Subcutaneous abdominal adipose tissue (tissue), 5 donors: ENCODE results near the gene HMCN1.

Source experiments
- H3K27ac ChIP-seq: one replicate; pipeline ENCODE4 v1.7.0; 2013; ENCODE audit warnings: low read depth, mild to moderate bottlenecking, inconsistent platforms, low read length, moderate library complexity
- H3K27me3 ChIP-seq, 5 donors: one replicate each; pipeline ENCODE4 v1.7.0; 2013; ENCODE audit warnings: low read length in 5 of 5, inconsistent platforms in 1 of 5; ENCODE audit not compliant: control insufficient read depth in 5 of 5, insufficient read depth in 4 of 5
- H3K36me3 ChIP-seq, 5 donors: one replicate each; pipeline ENCODE4 v1.7.0; 2013; ENCODE audit warnings: low read length in 5 of 5; ENCODE audit not compliant: control insufficient read depth in 5 of 5, insufficient read depth in 5 of 5
- H3K4me1 ChIP-seq, 5 donors: one replicate each; pipeline ENCODE4 v1.7.0; 2013; ENCODE audit warnings: low read length in 5 of 5, mild to moderate bottlenecking in 3 of 5, moderate library complexity in 1 of 5; ENCODE audit not compliant: control insufficient read depth in 5 of 5, insufficient read depth in 5 of 5
- H3K4me3 ChIP-seq, 5 donors: one replicate each; pipeline ENCODE4 v1.7.0; 2013; ENCODE audit warnings: low read length in 5 of 5, low read depth in 1 of 5
- H3K9ac ChIP-seq, 5 donors: one replicate each; pipeline ENCODE4 v1.7.0; 2013; ENCODE audit warnings: low read length in 5 of 5, mild to moderate bottlenecking in 4 of 5, moderate library complexity in 3 of 5
- H3K9me3 ChIP-seq, 5 donors: one replicate each; pipeline ENCODE4 v1.7.0; 2013; ENCODE audit warnings: low read length in 5 of 5; ENCODE audit not compliant: control insufficient read depth in 5 of 5
- donor health status: healthy.
- donor health status: healthy.
- donor health status: healthy.
- donor health status: healthy.
- donor health status: healthy.

The HMCN1 gene

GRCh38 chr1:185961664-185962063 lies 227.5 kb downstream of the HMCN1 start:
- Histone ChIP-seq H3K36me3 (no peaks in the 10 kb centered on the region), H3K4me1 (peaks cover 0 to 24% (median 10%) of the 10 kb centered on the region in 5 donors), H3K9me3 (no peaks in the 10 kb centered on the region), H3K4me3 (no peak overlapping the region), H3K27ac (no peak overlapping the region), H3K27me3 (peaks cover 0 to 4% (median 0%) of the 10 kb centered on the region in 5 donors), H3K9ac (no peak overlapping the region)

GRCh38 chr1:185964946-185965345 lies 230.8 kb downstream of the HMCN1 start:
- H3K9ac ChIP-seq, result no peak overlapping the region
- H3K27me3 ChIP-seq, result peaks cover 0 to 4% (median 0%) of the 10 kb centered on the region in 5 donors
- no peak overlapping the region for H3K4me3 ChIP-seq
- no peak overlapping the region for H3K27ac ChIP-seq
- no peaks in the 10 kb centered on the region for H3K9me3 ChIP-seq
- no peaks in the 10 kb centered on the region for H3K36me3 ChIP-seq
- peaks cover 3 to 29% (median 9%) of the 10 kb centered on the region in 5 donors for H3K4me1 ChIP-seq

GRCh38 chr1:185965870-185966269 lies 231.7 kb downstream of the HMCN1 start:
- H3K9me3 ChIP-seq, result no peaks in the 10 kb centered on the region
- H3K36me3 ChIP-seq, result no peaks in the 10 kb centered on the region
- H3K9ac ChIP-seq, result no peak overlapping the region
- peak overlapping the region; percentile 39 for H3K27ac ChIP-seq
- H3K4me3 ChIP-seq, result no peak overlapping the region
- peaks cover 3 to 28% (median 7%) of the 10 kb centered on the region in 5 donors for H3K4me1 ChIP-seq
- H3K27me3 ChIP-seq, result peaks cover 0 to 4% (median 0%) of the 10 kb centered on the region in 5 donors

- Histone ChIP-seq H3K4me3 (no peak overlapping the region), H3K36me3 (no peaks in the 10 kb centered on the region), H3K4me1 (peaks cover 0 to 22% (median 5%) of the 10 kb centered on the region in 5 donors), H3K27me3 (peaks cover 0 to 4% (median 0%) of the 10 kb centered on the region in 5 donors), H3K9ac (no peak overlapping the region), H3K27ac (peak overlapping the region; percentile 39), H3K9me3 (no peaks in the 10 kb centered on the region)
Observed at GRCh38 chr1:185966471-185966870, 232.3 kb downstream of the HMCN1 start.

- H3K4me3 ChIP-seq, result no peak overlapping the region
- H3K27ac ChIP-seq, result peak overlapping the region; percentile 45
- no peaks in the 10 kb centered on the region for H3K9me3 ChIP-seq
- peaks cover 0 to 22% (median 3%) of the 10 kb centered on the region in 5 donors for H3K4me1 ChIP-seq
- peaks cover 0 to 2% (median 0%) of the 10 kb centered on the region in 5 donors for H3K36me3 ChIP-seq
- no peak overlapping the region for H3K9ac ChIP-seq
- H3K27me3 ChIP-seq, result no peaks in the 10 kb centered on the region
Observed at GRCh38 chr1:185969028-185969427, 234.8 kb downstream of the HMCN1 start.

- Histone ChIP-seq H3K27me3 (no peaks in the 10 kb centered on the region), H3K9me3 (no peaks in the 10 kb centered on the region), H3K4me1 (peaks cover 0 to 22% (median 3%) of the 10 kb centered on the region in 5 donors), H3K36me3 (peaks cover 0 to 2% (median 0%) of the 10 kb centered on the region in 5 donors), H3K4me3 (no peak overlapping the region), H3K9ac (no peak overlapping the region), H3K27ac (peak overlapping the region; percentile 45)
Observed at GRCh38 chr1:185969524-185969991, 235.4 kb downstream of the HMCN1 start.

GRCh38 chr1:185971688-185972087 lies 237.5 kb downstream of the HMCN1 start:
- Histone ChIP-seq H3K4me3 (no peak overlapping the region), H3K27ac (no peak overlapping the region), H3K9ac (no peak overlapping the region), H3K4me1 (peaks cover 0 to 26% (median 3%) of the 10 kb centered on the region in 5 donors), H3K9me3 (no peaks in the 10 kb centered on the region), H3K27me3 (no peaks in the 10 kb centered on the region), H3K36me3 (peaks cover 0 to 2% (median 0%) of the 10 kb centered on the region in 5 donors)

- no peak overlapping the region for H3K4me3 ChIP-seq
- no peak overlapping the region for H3K27ac ChIP-seq
- peaks cover 0 to 2% (median 0%) of the 10 kb centered on the region in 5 donors for H3K36me3 ChIP-seq
Observed at GRCh38 chr1:185972096-185972850, 238.1 kb downstream of the HMCN1 start.

GRCh38 chr1:185973645-185974044 lies 239.5 kb downstream of the HMCN1 start:
- no peaks in the 10 kb centered on the region for H3K27me3 ChIP-seq
- no peak overlapping the region for H3K4me3 ChIP-seq
- H3K4me1 ChIP-seq, result peaks cover 0 to 26% (median 3%) of the 10 kb centered on the region in 5 donors
- no peaks in the 10 kb centered on the region for H3K9me3 ChIP-seq
- H3K27ac ChIP-seq, result no peak overlapping the region
- H3K36me3 ChIP-seq, result peaks cover 0 to 2% (median 0%) of the 10 kb centered on the region in 5 donors
- no peak overlapping the region for H3K9ac ChIP-seq

More at GRCh38 chr1:185972096-185972850, 238.1 kb downstream of the HMCN1 start:
- no peaks in the 10 kb centered on the region for H3K9me3 ChIP-seq
- no peak overlapping the region for H3K9ac ChIP-seq
- peaks cover 0 to 26% (median 3%) of the 10 kb centered on the region in 5 donors for H3K4me1 ChIP-seq
- H3K27me3 ChIP-seq, result no peaks in the 10 kb centered on the region
